Ishikawa (cell line): ENCODE results near the gene FGGY.

Experiments used
- CEBPB ChIP-seq: IDR thresholded peaks from 2 replicates; pipeline ENCODE4 v1.6.1; 2012
- EP300 ChIP-seq: IDR thresholded peaks from 2 replicates; pipeline ENCODE4 v1.6.1; 2012; ENCODE audit warnings: borderline replicate concordance
- FOXM1 ChIP-seq: IDR thresholded peaks from 2 replicates; pipeline ENCODE4 v1.6.1; 2012; ENCODE audit warnings: low read depth, borderline replicate concordance
- NFIC ChIP-seq: IDR thresholded peaks from 2 replicates; pipeline ENCODE4 v1.6.1; 2012
- RAD21 ChIP-seq: IDR thresholded peaks from 2 replicates; pipeline ENCODE4 v1.6.1; 2012; ENCODE audit warnings: low read depth
- TAF1 ChIP-seq: IDR thresholded peaks from 2 replicates; pipeline ENCODE4 v1.6.1; 2012; ENCODE audit warnings: low read depth, mild to moderate bottlenecking
- TCF12 ChIP-seq: IDR thresholded peaks from 2 replicates; pipeline ENCODE4 v1.6.1; 2012; ENCODE audit warnings: low read depth
- TEAD4 ChIP-seq: IDR thresholded peaks from 2 replicates; pipeline ENCODE4 v1.6.1; 2012
- YY1 ChIP-seq: IDR thresholded peaks from 2 replicates; pipeline ENCODE4 v1.6.1; 2012; ENCODE audit warnings: low read depth
- ZBTB7A ChIP-seq: IDR thresholded peaks from 2 replicates; pipeline ENCODE4 v1.6.1; 2012; ENCODE audit warnings: low read depth
- TF ChIP-seq, protein P1 (sequence below): IDR thresholded peaks from 2 replicates; pipeline ENCODE4 v1.6.1; 2012
- TF ChIP-seq, protein P2 (sequence below): IDR thresholded peaks from 2 replicates; pipeline ENCODE4 v1.6.1; 2012; ENCODE audit warnings: low read depth, mild to moderate bottlenecking
- TF ChIP-seq, protein P3 (sequence below): IDR thresholded peaks from 2 replicates; pipeline ENCODE4 v1.6.1; 2012

The FGGY gene

DNA sequence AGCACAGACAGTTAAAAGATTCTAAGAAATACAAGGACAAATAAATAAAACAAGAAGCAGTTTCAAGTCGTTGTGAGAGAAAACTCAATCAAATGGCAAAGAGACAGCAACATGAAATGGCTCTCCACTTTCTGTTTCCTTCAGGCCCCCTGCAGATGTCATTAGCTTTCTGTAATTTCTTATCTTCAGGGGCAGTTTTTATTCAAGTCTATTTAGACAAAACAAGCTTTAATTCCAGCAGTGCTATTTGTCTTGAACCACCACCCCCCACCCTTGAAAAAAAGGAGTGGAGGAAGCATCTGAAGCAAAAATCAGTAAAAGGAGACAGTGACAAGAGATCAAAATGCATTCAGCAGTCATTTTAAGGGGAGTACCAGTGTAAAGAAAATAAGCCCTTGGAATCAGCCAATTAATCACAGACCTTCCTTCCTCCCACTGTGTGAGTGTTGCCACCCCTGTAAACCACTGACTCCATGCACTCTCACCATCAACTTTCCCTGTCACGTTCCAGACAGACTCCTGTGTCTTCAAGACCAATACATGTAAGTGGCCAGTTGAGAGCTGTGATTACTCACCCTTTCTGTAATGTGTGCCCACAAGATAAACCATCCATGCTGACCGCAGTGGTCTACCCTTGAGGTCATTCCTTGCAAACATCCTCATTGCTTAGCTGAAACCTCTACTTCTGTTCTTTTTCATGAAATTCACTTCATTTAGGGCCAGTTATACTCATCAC, 381.8 kb downstream of the FGGY start:
- TF ChIP-seq TCF12: no peak
- TF ChIP-seq EP300: no peak
- TF ChIP-seq TAF1: no peak
- TF ChIP-seq, protein P1, sequence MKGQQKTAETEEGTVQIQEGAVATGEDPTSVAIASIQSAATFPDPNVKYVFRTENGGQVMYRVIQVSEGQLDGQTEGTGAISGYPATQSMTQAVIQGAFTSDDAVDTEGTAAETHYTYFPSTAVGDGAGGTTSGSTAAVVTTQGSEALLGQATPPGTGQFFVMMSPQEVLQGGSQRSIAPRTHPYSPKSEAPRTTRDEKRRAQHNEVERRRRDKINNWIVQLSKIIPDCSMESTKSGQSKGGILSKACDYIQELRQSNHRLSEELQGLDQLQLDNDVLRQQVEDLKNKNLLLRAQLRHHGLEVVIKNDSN: no peak
- no peak for TF ChIP-seq FOXM1
- TF ChIP-seq, protein P2, sequence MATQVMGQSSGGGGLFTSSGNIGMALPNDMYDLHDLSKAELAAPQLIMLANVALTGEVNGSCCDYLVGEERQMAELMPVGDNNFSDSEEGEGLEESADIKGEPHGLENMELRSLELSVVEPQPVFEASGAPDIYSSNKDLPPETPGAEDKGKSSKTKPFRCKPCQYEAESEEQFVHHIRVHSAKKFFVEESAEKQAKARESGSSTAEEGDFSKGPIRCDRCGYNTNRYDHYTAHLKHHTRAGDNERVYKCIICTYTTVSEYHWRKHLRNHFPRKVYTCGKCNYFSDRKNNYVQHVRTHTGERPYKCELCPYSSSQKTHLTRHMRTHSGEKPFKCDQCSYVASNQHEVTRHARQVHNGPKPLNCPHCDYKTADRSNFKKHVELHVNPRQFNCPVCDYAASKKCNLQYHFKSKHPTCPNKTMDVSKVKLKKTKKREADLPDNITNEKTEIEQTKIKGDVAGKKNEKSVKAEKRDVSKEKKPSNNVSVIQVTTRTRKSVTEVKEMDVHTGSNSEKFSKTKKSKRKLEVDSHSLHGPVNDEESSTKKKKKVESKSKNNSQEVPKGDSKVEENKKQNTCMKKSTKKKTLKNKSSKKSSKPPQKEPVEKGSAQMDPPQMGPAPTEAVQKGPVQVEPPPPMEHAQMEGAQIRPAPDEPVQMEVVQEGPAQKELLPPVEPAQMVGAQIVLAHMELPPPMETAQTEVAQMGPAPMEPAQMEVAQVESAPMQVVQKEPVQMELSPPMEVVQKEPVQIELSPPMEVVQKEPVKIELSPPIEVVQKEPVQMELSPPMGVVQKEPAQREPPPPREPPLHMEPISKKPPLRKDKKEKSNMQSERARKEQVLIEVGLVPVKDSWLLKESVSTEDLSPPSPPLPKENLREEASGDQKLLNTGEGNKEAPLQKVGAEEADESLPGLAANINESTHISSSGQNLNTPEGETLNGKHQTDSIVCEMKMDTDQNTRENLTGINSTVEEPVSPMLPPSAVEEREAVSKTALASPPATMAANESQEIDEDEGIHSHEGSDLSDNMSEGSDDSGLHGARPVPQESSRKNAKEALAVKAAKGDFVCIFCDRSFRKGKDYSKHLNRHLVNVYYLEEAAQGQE: no peak
- TF ChIP-seq, protein P3, sequence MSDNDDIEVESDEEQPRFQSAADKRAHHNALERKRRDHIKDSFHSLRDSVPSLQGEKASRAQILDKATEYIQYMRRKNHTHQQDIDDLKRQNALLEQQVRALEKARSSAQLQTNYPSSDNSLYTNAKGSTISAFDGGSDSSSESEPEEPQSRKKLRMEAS: no peak
- no peak for TF ChIP-seq NFIC
- TF ChIP-seq ZBTB7A: no peak

DNA sequence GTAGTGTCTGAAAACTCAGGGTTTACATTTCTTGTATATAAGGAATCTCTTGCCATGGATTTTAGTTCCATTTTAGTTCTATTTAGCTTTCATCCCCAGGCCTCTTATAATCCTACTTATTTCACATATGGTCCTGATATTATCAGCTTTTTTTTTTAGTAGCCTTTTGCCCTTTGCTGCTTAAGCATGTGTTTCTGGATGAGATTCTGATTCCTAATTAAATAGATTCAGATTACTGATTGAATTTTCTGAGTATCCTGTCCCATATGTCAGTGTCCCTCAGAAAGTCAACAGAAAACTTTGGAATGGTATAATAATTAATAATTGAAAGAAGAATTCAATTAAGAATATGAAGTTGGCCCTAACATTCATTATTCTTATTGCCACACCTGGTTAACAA, 383.1 kb downstream of the FGGY start:
- TF ChIP-seq CEBPB: no peak
- no peak for TF ChIP-seq FOXM1

DNA sequence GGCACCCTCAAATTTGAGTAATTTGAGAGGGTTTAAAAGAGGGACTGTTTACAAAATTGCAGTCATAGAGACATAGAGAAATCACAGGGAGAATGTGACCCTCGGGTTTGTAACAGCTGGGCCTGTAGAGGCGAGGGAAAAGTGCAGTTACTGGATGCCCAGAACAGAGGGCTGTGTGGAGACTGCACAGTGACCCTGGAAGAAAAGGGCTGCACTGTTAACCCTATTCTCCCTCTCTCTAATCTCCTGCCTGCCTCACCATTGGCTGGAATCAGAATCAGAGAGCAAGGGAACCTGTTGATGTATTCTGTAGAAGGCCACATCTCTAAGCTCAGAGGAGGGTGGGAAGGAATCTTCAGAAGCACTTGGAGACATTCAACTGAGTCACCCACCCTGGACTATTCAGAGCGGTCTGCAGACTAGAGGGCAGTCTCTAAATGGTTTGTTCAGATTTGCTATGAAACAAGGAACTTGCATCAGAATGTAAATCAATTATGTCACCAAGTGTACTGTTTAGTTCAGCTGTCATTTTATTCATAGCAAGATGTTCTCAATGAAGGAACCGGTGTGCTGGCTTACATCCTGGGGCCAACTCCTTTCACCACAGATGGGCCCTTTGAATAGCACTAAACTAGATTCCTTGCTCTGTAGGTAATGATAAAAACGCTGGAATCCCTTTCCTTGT, 385.6 kb downstream of the FGGY start:
- no peak for TF ChIP-seq EP300

DNA sequence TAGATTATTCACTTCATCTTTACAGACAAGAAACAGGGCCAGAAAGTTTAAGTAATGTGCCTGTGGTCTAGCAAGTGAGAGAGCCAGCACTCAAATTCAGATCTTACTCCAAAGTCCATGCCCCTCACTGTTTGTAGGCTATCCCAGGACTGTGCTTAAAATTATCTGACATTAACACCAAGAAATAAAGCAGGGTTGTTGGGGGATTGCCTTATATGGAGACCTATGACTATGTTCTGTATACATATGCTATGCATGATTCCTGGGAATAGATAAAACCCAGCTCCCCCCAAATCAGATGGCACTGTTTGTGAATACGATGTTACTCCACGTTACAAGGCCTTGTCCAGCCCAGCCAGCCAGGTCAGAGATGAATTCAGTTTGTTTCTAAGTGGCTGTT, 386.3 kb downstream of the FGGY start:
- TF ChIP-seq CEBPB (no peak), TEAD4 (no peak), TCF12 (no peak), NFIC (no peak)
- TF ChIP-seq, protein P3: no peak
- TF ChIP-seq, protein P2: no peak

DNA sequence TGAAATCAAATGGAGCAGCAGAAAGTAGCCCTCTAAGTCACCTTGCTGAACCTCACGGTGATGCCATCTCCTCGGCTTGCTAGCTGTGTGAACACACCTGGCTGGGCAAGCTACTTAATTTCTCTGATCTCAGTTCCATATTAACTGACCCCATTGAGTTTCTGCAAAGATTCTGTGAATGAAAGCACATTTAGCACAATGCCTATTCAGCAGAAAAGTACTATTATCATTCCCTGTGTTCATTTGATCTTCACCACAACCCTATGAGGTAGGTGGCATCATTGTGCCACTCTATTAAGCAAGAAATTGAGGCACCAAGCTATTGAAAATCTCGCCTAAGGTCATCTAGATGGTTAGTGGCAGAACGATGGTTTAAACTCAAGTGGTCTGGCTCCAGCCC, 387.8 kb downstream of the FGGY start:
- no peak for TF ChIP-seq RAD21
- TF ChIP-seq, protein P1: no peak
- no peak for TF ChIP-seq TAF1
- TF ChIP-seq, protein P3: no peak
- TF ChIP-seq YY1: no peak
- no peak for TF ChIP-seq FOXM1
- TF ChIP-seq, protein P2: no peak
- TF ChIP-seq CEBPB: no peak
- no peak for TF ChIP-seq TEAD4
